ENCODE measurements around the gene PLA2G2D.

DNA sequence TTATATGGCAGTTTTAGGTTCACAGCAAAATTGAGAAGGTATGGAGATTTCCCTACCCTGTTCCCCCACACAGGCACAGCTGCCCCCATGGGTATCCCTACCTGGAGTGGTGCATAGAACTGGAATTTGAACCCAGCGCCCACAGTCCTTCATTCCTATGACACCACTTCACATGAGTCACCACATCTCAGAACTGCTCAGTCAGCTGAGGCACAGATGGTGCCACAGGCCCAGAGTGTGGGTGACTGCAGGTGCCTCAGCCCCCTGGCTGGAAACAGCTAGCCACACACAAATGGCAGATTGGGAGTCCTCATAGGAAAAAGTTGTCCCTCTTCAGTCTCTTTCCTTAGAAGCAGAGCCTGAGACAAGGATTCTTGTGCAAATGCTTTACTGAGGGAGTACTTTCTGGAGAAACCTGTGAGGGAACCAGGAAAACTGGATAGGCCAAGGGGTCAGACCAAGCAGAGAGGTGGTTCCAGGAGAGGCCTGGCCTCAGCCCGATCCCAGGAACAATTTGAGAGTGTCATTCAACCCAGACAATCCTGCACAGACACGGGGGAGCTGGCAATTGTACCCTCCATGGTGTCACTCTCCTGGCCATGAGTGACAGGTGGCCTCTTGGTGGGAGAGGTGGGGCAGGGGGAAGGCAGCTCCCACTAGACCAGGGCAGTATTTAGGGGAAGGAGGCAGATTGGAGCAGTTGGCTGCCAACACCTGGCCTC, 6.9 kb downstream of the PLA2G2D start:
- TF ChIP-seq, protein P1, sequence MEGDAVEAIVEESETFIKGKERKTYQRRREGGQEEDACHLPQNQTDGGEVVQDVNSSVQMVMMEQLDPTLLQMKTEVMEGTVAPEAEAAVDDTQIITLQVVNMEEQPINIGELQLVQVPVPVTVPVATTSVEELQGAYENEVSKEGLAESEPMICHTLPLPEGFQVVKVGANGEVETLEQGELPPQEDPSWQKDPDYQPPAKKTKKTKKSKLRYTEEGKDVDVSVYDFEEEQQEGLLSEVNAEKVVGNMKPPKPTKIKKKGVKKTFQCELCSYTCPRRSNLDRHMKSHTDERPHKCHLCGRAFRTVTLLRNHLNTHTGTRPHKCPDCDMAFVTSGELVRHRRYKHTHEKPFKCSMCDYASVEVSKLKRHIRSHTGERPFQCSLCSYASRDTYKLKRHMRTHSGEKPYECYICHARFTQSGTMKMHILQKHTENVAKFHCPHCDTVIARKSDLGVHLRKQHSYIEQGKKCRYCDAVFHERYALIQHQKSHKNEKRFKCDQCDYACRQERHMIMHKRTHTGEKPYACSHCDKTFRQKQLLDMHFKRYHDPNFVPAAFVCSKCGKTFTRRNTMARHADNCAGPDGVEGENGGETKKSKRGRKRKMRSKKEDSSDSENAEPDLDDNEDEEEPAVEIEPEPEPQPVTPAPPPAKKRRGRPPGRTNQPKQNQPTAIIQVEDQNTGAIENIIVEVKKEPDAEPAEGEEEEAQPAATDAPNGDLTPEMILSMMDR (IDR thresholded peaks at IDR 0.05; ENCODE audit: insufficient read depth, low read length) = no peak
- TF ChIP-seq POLR2AphosphoS5 (IDR thresholded peaks at IDR 0.05; ENCODE audit: low read depth) = no peak

All from HL-60 (cell line).